Lower leg skin (tissue), 4 donors: ENCODE results near the gene ZNF821. TPM values are rescaled to one million over a fixed set of nuclear protein-coding genes. Genes with fewer than 3 reads are reported as not detected.

Experiments
- DNase-seq, 2 donors: peaks; one replicate each; pipeline ENCODE4 v3.0.0-alpha.2; 2019; ENCODE audit warnings: low spot score in 2 of 2
- H3K4me3 ChIP-seq: fragments of 200-600 bp; sonication (generic); 2 replicates; pipeline ENCODE4 v1.5.1; 2017; ENCODE audit warnings: mild to moderate bottlenecking, low read depth; ENCODE audit not compliant: poor library complexity, severe bottlenecking
- POLR2A ChIP-seq, 2 donors: fragments of 450-650 bp; IDR thresholded peaks; one replicate each; pipeline ENCODE4 v1.6.1; 2016 to 2017; ENCODE audit warnings: antibody characterized with exemption in 2 of 2, mild to moderate bottlenecking in 1 of 2, moderate library complexity in 1 of 2
- WGBS, 2 donors: methylation state at CpG; one replicate each; pipeline ENCODE4 v1.1.5; 2018; 5-methylcytosine and 5-hydroxymethylcytosine counted together
- intact Hi-C: fragments of 100-400 bp; cut with DNase I; formaldehyde crosslinking; loops from one replicate; pipeline ENCODE4 v1.15.0; 2023; ENCODE audit warnings: low total_unique reads
- total RNA-seq, 4 donors: library from RNA; depleted of rRNA; stranded (reverse); fragments of >200 nt; gene quantifications; one replicate each; pipeline ENCODE4 v1.1.0, GENCODE V29; 2016
- TF ChIP-seq, protein P1 (sequence below), 3 donors: fragments of 450-650 bp; IDR thresholded peaks; one replicate each; pipeline ENCODE4 v1.5.1; 2016; ENCODE audit warnings: antibody characterized with exemption in 3 of 3, mild to moderate bottlenecking in 3 of 3, moderate library complexity in 2 of 3

Gene ZNF821
- total RNA-seq, 4 donors from 2014 or later = 13.6 to 21.0 (median 17.2) TPM

DNA sequence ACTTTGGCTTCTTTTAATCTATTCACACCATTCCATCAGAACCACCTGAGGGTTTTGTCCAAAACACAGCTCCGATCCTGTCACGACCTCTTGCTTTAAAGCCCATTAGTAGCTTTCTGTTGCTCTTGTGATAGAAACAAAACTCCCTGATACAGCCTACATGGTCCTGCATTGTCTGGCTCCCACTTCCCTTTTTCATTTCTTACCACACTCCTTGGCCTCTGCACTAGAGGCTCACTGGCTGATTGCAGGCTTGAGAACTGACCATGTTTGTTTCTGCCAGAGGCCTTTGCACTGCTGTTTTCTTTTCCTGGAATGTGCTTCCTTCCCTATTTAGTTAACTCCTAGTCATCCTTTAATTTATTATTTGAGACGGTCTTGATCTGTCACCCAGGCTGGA lies 35.1 kb upstream of the ZNF821 start:
- no peak for DNase-seq
- TF ChIP-seq POLR2A (IDR thresholded peaks at IDR 0.05) = no peak
- TF ChIP-seq, protein P1, sequence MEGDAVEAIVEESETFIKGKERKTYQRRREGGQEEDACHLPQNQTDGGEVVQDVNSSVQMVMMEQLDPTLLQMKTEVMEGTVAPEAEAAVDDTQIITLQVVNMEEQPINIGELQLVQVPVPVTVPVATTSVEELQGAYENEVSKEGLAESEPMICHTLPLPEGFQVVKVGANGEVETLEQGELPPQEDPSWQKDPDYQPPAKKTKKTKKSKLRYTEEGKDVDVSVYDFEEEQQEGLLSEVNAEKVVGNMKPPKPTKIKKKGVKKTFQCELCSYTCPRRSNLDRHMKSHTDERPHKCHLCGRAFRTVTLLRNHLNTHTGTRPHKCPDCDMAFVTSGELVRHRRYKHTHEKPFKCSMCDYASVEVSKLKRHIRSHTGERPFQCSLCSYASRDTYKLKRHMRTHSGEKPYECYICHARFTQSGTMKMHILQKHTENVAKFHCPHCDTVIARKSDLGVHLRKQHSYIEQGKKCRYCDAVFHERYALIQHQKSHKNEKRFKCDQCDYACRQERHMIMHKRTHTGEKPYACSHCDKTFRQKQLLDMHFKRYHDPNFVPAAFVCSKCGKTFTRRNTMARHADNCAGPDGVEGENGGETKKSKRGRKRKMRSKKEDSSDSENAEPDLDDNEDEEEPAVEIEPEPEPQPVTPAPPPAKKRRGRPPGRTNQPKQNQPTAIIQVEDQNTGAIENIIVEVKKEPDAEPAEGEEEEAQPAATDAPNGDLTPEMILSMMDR (IDR thresholded peaks at IDR 0.05) = no peak
- WGBS, 2 donors = 77 to 89% methylated on average over 3 of the region's 3 CpGs
- intact Hi-C loops = no loop called here
- H3K4me3 ChIP-seq = no peak overlapping the region

DNA sequence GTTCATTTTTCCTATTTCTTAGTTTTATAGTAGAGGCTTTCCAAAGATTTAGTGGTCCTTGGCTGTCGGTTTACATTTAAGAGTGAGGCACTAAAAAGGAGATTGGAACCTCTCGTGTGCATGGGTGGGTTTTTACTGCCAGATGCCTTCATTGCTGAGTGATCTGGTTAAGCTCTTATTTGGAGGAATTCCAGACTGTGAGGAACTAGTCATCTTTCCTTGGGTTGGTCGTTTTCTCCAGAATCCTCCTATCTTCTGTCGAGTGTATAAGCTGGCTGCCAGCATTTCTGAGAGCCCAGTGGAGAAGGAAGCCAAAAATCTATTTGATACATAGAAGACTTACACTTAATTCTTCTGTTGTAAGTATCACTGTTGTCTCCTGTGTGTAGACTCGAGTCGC lies 33.9 kb upstream of the ZNF821 start:
- intact Hi-C loops = no loop called here
- H3K4me3 ChIP-seq = no peak overlapping the region
- WGBS, 2 donors = 68 to 80% methylated on average over 6 of the region's 6 CpGs
- TF ChIP-seq, protein P1 (IDR thresholded peaks at IDR 0.05) = no peak
- no peak for TF ChIP-seq POLR2A (IDR thresholded peaks at IDR 0.05)
- no peak for DNase-seq

DNA sequence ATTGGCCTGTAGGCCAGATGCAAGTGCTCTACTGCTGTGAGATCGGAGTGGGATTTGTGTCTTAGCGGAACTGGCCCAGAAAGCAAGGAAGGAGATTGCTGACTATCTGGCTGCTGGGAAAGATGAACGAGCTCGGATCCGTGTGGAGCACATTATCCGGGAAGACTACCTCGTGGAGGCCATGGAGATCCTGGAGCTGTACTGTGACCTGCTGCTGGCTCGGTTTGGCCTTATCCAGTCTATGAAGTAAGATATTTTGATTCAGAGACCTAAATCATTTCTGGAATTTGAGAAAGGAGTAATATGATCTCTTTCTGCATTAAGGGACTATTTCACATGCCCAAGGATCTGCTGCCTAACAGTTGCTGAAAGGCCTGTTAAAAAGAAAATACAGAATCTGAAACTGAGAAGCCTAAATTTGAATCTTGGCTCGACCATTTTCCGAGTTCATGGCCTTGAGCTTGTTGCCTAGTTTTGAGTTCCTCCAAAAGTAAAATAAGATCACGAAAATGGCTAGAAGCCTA lies 32.5 kb upstream of the ZNF821 start:
- 88 to 90% methylated on average over 11 of the region's 11 CpGs for WGBS, 2 donors
- DNase-seq = peak in 1 of 2 donors; percentile 40
- intact Hi-C loops = no loop called here
- TF ChIP-seq, protein P1 (IDR thresholded peaks at IDR 0.05) = no peak
- no peak for TF ChIP-seq POLR2A (IDR thresholded peaks at IDR 0.05)
- H3K4me3 ChIP-seq = no peak overlapping the region

DNA sequence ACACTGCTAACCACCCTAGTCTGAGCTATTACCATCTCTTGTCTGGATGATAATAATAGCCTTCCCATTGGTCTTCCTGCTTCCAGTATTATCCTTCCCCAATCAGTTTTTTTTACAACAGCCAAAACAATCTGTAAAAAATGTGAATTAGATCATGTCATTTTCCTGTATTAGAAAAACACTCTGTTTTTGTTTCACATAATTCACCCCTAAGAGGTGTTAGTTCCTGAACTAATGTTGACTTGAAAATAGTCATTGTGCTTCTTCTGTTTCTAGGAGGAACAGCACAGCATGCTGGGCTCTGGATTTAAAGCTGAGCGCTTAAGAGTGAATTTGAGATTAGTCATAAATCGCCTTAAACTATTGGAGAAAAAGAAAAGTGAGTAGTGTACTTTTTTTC lies 31.4 kb upstream of the ZNF821 start:
- no peak overlapping the region for H3K4me3 ChIP-seq
- 96 to 99% methylated on average over 2 of the region's 2 CpGs for WGBS, 2 donors
- intact Hi-C loops = no loop called here
- no peak for DNase-seq
- no peak for TF ChIP-seq POLR2A (IDR thresholded peaks at IDR 0.05)
- TF ChIP-seq, protein P1 (IDR thresholded peaks at IDR 0.05) = no peak

DNA sequence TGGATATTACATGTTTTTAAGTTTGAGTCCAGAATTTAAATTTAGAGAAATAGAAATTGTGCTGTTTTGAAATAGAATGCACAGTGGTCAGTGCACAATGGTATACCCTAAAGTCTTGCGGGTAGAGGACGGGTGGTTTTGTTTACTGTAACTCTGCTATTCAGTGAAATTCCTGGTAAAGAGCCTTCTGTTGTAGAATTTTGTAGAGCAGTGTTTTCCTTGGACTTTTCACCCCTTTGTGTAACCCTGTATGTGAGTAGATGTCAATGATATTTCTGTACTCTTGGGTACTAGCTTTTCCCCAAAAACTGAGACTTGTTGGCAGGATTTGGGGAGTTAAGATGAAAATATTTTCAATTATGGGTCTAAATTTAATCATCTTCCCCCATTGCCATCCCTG lies 30.8 kb upstream of the ZNF821 start:
- no peak for DNase-seq
- intact Hi-C loops = no loop called here
- WGBS, 2 donors = 75 to 81% methylated on average over 2 of the region's 2 CpGs
- no peak overlapping the region for H3K4me3 ChIP-seq
- TF ChIP-seq, protein P1 (IDR thresholded peaks at IDR 0.05) = no peak
- no peak for TF ChIP-seq POLR2A (IDR thresholded peaks at IDR 0.05)
